A549 (cell line): ENCODE measurements around the gene ANAPC7. TPM values are rescaled to one million over a fixed set of nuclear protein-coding genes. Genes with fewer than 3 reads are reported as not detected.

ENCODE experiments used
- ATAC-seq, 2 experiments: fragments of 200-7000 bp in 1 of 2; fragments of >200 bp in 1 of 2; cut with Nextera tagmentation in 1 of 2; cut with Tn5 transposase in 1 of 2; 3 replicates each; pipeline versions ENCODE4 v1.8.0 to v1.9.1; 2018 to 2020; ENCODE audit warnings: mild to moderate bottlenecking in 1 of 2, moderate library complexity in 1 of 2
- CTCF ChIA-PET: fragments of 300-600 bp; sonication (Branson Sonifier 250); formaldehyde crosslinking; extraction: SDS; loops from one replicate; lab custom pipeline; 2021; ENCODE audit warnings: antibody characterized with exemption, inconsistent platforms; lab: Yijun Ruan, JAX
- POLR2A ChIA-PET: fragments of 350-600 bp; formaldehyde crosslinking; extraction: SDS; loops from one replicate; lab custom pipeline; 2021; ENCODE audit warnings: antibody characterized with exemption, inconsistent platforms; lab: Yijun Ruan, JAX
- DNase-seq, 2 experiments: peaks; one replicate each; pipeline versions ENCODE4 v3.0.0 to v3.0.0-alpha.2; 2011 to 2016; ENCODE audit warnings: low read depth in 1 of 2, low spot score in 1 of 2
- FAIRE-seq: peaks from 2 replicates; lab custom pipeline; 2011; peaks lifted over from hg19 to GRCh38; lab: Jason Lieb, UNC
- H3K27ac ChIP-seq, 2 experiments: fragments of >200 bp; sonication (Bioruptor Twin); formaldehyde crosslinking; 3 replicates each; pipeline ENCODE4 v1.5.1; 2016 to 2017
- H3K4me1 ChIP-seq: fragments of >200 bp; sonication (Bioruptor Twin); formaldehyde crosslinking; 3 replicates; pipeline ENCODE4 v1.6.1; 2016
- H3K4me2 ChIP-seq: fragments of >200 bp; sonication (Bioruptor Twin); formaldehyde crosslinking; 3 replicates; pipeline ENCODE4 v1.6.1; 2016
- H3K4me3 ChIP-seq: fragments of >200 bp; sonication (Bioruptor Twin); formaldehyde crosslinking; 3 replicates; pipeline ENCODE4 v1.5.1; 2016
- H3K9me3 ChIP-seq: fragments of >200 bp; sonication (Bioruptor Twin); formaldehyde crosslinking; 3 replicates; pipeline ENCODE4 v1.6.1; 2016
- BCL3 ChIP-seq: fragments of >200 bp; sonication (Bioruptor Twin); formaldehyde crosslinking; IDR thresholded peaks from 3 replicates; pipeline ENCODE4 v1.6.1; 2016
- BHLHE40 ChIP-seq: IDR thresholded peaks from 2 replicates; pipeline ENCODE4 v1.6.1; 2012; ENCODE audit warnings: low read depth, low read length, inconsistent platforms
- CBX8 ChIP-seq: fragments of 200-600 bp; sonication (generic); IDR thresholded peaks from 2 replicates; pipeline ENCODE4 v1.6.1; 2016
- EHMT2 ChIP-seq: fragments of 200-600 bp; sonication (generic); IDR thresholded peaks from 2 replicates; pipeline ENCODE4 v1.6.1; 2016; ENCODE audit warnings: antibody characterized with exemption, low read depth, mild to moderate bottlenecking, moderate library complexity
- ELK1 ChIP-seq: fragments of 150-350 bp; IDR thresholded peaks from 2 replicates; pipeline ENCODE4 v1.6.1; 2014; ENCODE audit warnings: low read depth, mild to moderate bottlenecking, low read length
- EP300 ChIP-seq, 2 experiments: fragments of >200 bp; sonication (Bioruptor Twin); formaldehyde crosslinking; IDR thresholded peaks; 2 replicates in 1 of 2; 3 replicates in 1 of 2; pipeline ENCODE4 v1.6.1; 2016 to 2017
- FOSL2 ChIP-seq, 2 experiments: fragments of 450-650 bp in 1 of 2; fragments of >200 bp in 1 of 2; sonication (Bioruptor Twin) in 1 of 2; formaldehyde crosslinking; IDR thresholded peaks; 2 replicates each; pipeline versions ENCODE4 v1.5.0 to v1.6.1; 2016 to 2020; ENCODE audit warnings: mild to moderate bottlenecking in 1 of 2, moderate library complexity in 1 of 2
- HES2 ChIP-seq: fragments of >200 bp; sonication (Bioruptor Twin); formaldehyde crosslinking; IDR thresholded peaks from 2 replicates; pipeline ENCODE4 v1.6.1; 2016
- HEYL ChIP-seq: fragments of 250-450 bp; sonication (Bioruptor Pico); IDR thresholded peaks from 2 replicates; pipeline ENCODE4 v1.8.0; 2021; ENCODE audit warnings: mild to moderate bottlenecking, moderate library complexity
- HOXB5 ChIP-seq: fragments of 250-450 bp; sonication (Bioruptor Pico); IDR thresholded peaks from 2 replicates; pipeline ENCODE4 v1.5.0; 2020; ENCODE audit warnings: mild to moderate bottlenecking, moderate library complexity
- JUN ChIP-seq, 2 experiments: fragments of >200 bp; sonication (Bioruptor Twin); formaldehyde crosslinking; IDR thresholded peaks; 2 replicates in 1 of 2; 3 replicates in 1 of 2; pipeline ENCODE4 v1.6.1; 2016 to 2017
- KDM5A ChIP-seq: fragments of 200-600 bp; sonication (generic); IDR thresholded peaks from 2 replicates; pipeline ENCODE4 v1.6.1; 2016; ENCODE audit warnings: antibody characterized with exemption, mild to moderate bottlenecking
- MAX ChIP-seq: IDR thresholded peaks from 2 replicates; pipeline ENCODE4 v1.6.1; 2012
- MAZ ChIP-seq: fragments of 150-350 bp; IDR thresholded peaks from 2 replicates; pipeline ENCODE4 v1.6.1; 2014; ENCODE audit warnings: antibody characterized with exemption, low read depth, low read length, borderline replicate concordance
- MYC ChIP-seq: IDR thresholded peaks from 2 replicates; pipeline ENCODE4 v1.6.1; 2012; ENCODE audit warnings: mild to moderate bottlenecking, inconsistent platforms, low read length, improper control_type of control experiment, borderline replicate concordance
- NFE2L2 ChIP-seq: fragments of 150-350 bp; conservative IDR thresholded peaks from 2 replicates; pipeline ENCODE4 v1.6.1; 2014; ENCODE audit warnings: low read length
- POLR2A ChIP-seq: IDR thresholded peaks from 2 replicates; pipeline ENCODE4 v1.6.1; 2012; ENCODE audit warnings: mild to moderate bottlenecking, low read length
- RCOR1 ChIP-seq: fragments of 150-350 bp; IDR thresholded peaks from 2 replicates; pipeline ENCODE4 v1.6.1; 2014; ENCODE audit warnings: antibody characterized with exemption, low read length, low read depth
- SREBF2 ChIP-seq: fragments of 450-650 bp; IDR thresholded peaks from 2 replicates; pipeline ENCODE4 v1.6.1; 2014; ENCODE audit warnings: mild to moderate bottlenecking, moderate library complexity
- TFCP2L1 ChIP-seq: fragments of 250-450 bp; sonication (Bioruptor Pico); IDR thresholded peaks from 2 replicates; pipeline ENCODE4 v1.5.0; 2021; ENCODE audit warnings: mild to moderate bottlenecking
- ZFP36 ChIP-seq: fragments of 450-650 bp; IDR thresholded peaks from 2 replicates; pipeline ENCODE4 v1.6.1; 2014; ENCODE audit warnings: borderline replicate concordance; ENCODE audit not compliant: partially characterized antibody
- ZNF302 ChIP-seq: fragments of 250-450 bp; sonication (Bioruptor Pico); IDR thresholded peaks from 2 replicates; pipeline ENCODE4 v1.9.0; 2021; ENCODE audit warnings: inconsistent platforms, mild to moderate bottlenecking, moderate library complexity
- ZSCAN20 ChIP-seq: fragments of 250-450 bp; sonication (Bioruptor Pico); IDR thresholded peaks from 2 replicates; pipeline ENCODE4 v1.8.0; 2022; ENCODE audit warnings: mild to moderate bottlenecking, moderate library complexity
- WGBS: methylation state at CpG from one replicate; pipeline ENCODE4 v1.1.6; 2017; ENCODE audit errors: missing lambda C conversion rate; 5-methylcytosine and 5-hydroxymethylcytosine counted together
- polyA plus RNA-seq, 4 experiments: library from polyadenylated mRNA; depleted of rRNA in 3 of 4; stranded (reverse); fragments of >200 nt; fragmentation: RNase III in 1 of 4; extraction: RNeasy Plus Mini Kit Qiagen cat#74134 plus additional on column Dnase treatment in 1 of 4; gene quantifications; 2 replicates in 3 of 4; 3 replicates in 1 of 4; pipeline ENCODE4 v1.2.3, GENCODE V29; 2011 to 2017

ANAPC7 gene
- polyA plus RNA-seq, 2 of the 4 experiments (the other 2 are of a cell fraction) = 66.1 to 122 TPM

- POLR2A ChIA-PET = no interaction called here
- DNase-seq (no peak), FAIRE-seq (no peak), ATAC-seq (peak in 1 of 2 experiments; percentile 2; a peak in 2 of 6 replicates)
- Histone ChIP-seq H3K4me2 (no peak overlapping the region), H3K9me3 (no peaks in the 10 kb centered on the region), H3K27ac (0 out of 6 replicates have a peak overlapping the region, but pooled peaks of 1 of the 2 experiments have one; percentile 35), H3K4me3 (no peak overlapping the region), H3K4me1 (peaks cover 28% of the 10 kb centered on the region)
- TF ChIP-seq MAX = no peak
- TF ChIP-seq FOSL2 (IDR thresholded peaks at IDR 0.05) = no peak
- TF ChIP-seq FOSL2 (CRISPR knock-in tag; IDR thresholded peaks at IDR 0.05) = no peak
- no peak for TF ChIP-seq RCOR1
- no peak for TF ChIP-seq MYC
- no peak for TF ChIP-seq KDM5A
- no peak for TF ChIP-seq EHMT2
- TF ChIP-seq ZSCAN20 (CRISPR knock-in tag) = no peak
- TF ChIP-seq HOXB5 = no peak
- CTCF ChIA-PET = interaction anchor here (0.8 to 1.1 kb wide), 3 partner anchors 87 to 243 kb away, joined by 3 to 4 read pairs (median 3); no protein-coding TSS in a partner anchor
- 87% methylated on average over 9 of the region's 9 CpGs for WGBS
These were observed 59.6 kb downstream of the ANAPC7 start for GRCh38 chr12:110343736-110344555.

- POLR2A ChIA-PET = no interaction called here
- DNase-seq = no peak
- no peak for ATAC-seq
- H3K27ac ChIP-seq = no peak overlapping the region
- H3K4me2 ChIP-seq = no peak overlapping the region
- H3K4me3 ChIP-seq = no peak overlapping the region
- no peaks in the 10 kb centered on the region for H3K9me3 ChIP-seq
- H3K4me1 ChIP-seq = peaks cover 36% of the 10 kb centered on the region
- 89% methylated on average over 5 of the region's 5 CpGs for WGBS
- TF ChIP-seq EHMT2 = no peak
- TF ChIP-seq ZFP36 = no peak
- no peak for TF ChIP-seq FOSL2 (IDR thresholded peaks at IDR 0.05)
- no peak for TF ChIP-seq FOSL2 (CRISPR knock-in tag; IDR thresholded peaks at IDR 0.05)
- TF ChIP-seq HES2 = no peak
- TF ChIP-seq EP300 (IDR thresholded peaks at IDR 0.05) = no peak
- TF ChIP-seq ZNF302 = no peak
- TF ChIP-seq KDM5A = no peak
- TF ChIP-seq SREBF2 = no peak
- TF ChIP-seq BHLHE40 = no peak
- no peak for TF ChIP-seq JUN (IDR thresholded peaks at IDR 0.05)
- TF ChIP-seq MYC = no peak
- TF ChIP-seq CBX8 = no peak
- no peak for TF ChIP-seq TFCP2L1 (CRISPR knock-in tag)
- no peak for TF ChIP-seq HEYL (CRISPR knock-in tag)
- TF ChIP-seq MAZ = no peak
- TF ChIP-seq BCL3 = no peak
- TF ChIP-seq POLR2A = no peak
- TF ChIP-seq ELK1 = no peak
- TF ChIP-seq NFE2L2 = no peak
- TF ChIP-seq, all 56 proteins: peak for 0
- CTCF ChIA-PET = interaction anchor here (0.6 to 1.2 kb wide), 7 partner anchors 8 to 244 kb away, joined by 3 to 6 read pairs (median 3); no protein-coding TSS in a partner anchor
- FAIRE-seq = no peak
These were observed 60.4 kb downstream of the ANAPC7 start for GRCh38 chr12:110343114-110343513.
